ENCODE data around the gene ABCC8. TPM values are rescaled to one million over a fixed set of nuclear protein-coding genes. Genes with fewer than 3 reads are reported as not detected.

The ABCC8 gene
- polyA plus RNA-seq, 2 of the 4 experiments (the other 2 are of a cell fraction) = 1.1 to 2.0 TPM

- Histone ChIP-seq H3K4me2 (no peak overlapping the region), H3K27ac (no peak overlapping the region; a peak in 1 of 6 replicates), H3K4me1 (peaks cover 13% of the 10 kb centered on the region), H3K9me3 (no peaks in the 10 kb centered on the region), H3K4me3 (no peak overlapping the region)
- ChIA-PET CTCF (interaction anchor here (1.0 to 7.2 kb wide), 6 partner anchors 11 to 197 kb away, joined by 3 to 59 read pairs (median 18); partner anchors contain the start of gene KCNJ11), POLR2A (no interaction called here)
- no peak for TF ChIP-seq ZC3H11A (IDR thresholded peaks at IDR 0.05)
- TF ChIP-seq CBX2 (IDR thresholded peaks at IDR 0.05; ENCODE audit: borderline replicate concordance, low read depth) = no peak
- no peak for TF ChIP-seq HDAC2 (IDR thresholded peaks at IDR 0.05)
- TF ChIP-seq POLR2A (IDR thresholded peaks at IDR 0.05; ENCODE audit: low read length) = no peak
- TF ChIP-seq BCL3 (IDR thresholded peaks at IDR 0.05) = no peak
- TF ChIP-seq RCOR1 (IDR thresholded peaks at IDR 0.05; ENCODE audit: low read depth, low read length) = no peak
- no peak for TF ChIP-seq REST (IDR thresholded peaks at IDR 0.05)
- no peak for TF ChIP-seq NFE2L2 (conservative IDR thresholded peaks at IDR 0.05; ENCODE audit: low read length)
- TF ChIP-seq CEBPB (IDR thresholded peaks at IDR 0.05) = no peak
- TF ChIP-seq HEYL (CRISPR knock-in tag; IDR thresholded peaks at IDR 0.05) = no peak
- no peak for TF ChIP-seq FOSL2 (IDR thresholded peaks at IDR 0.05)
- no peak for TF ChIP-seq FOSL2 (CRISPR knock-in tag; IDR thresholded peaks at IDR 0.05)
- no peak for TF ChIP-seq RFX5 (IDR thresholded peaks at IDR 0.05)
- no peak for TF ChIP-seq HMGXB4 (CRISPR knock-in tag; IDR thresholded peaks at IDR 0.05; ENCODE audit: borderline replicate concordance)
- TF ChIP-seq SMC3 (IDR thresholded peaks at IDR 0.05) = no peak
- TF ChIP-seq TFCP2L1 (CRISPR knock-in tag; IDR thresholded peaks at IDR 0.05) = no peak
- TF ChIP-seq RNF2 (IDR thresholded peaks at IDR 0.05; ENCODE audit: borderline replicate concordance, low read depth) = no peak
- no peak for TF ChIP-seq FOSB (CRISPR knock-in tag; IDR thresholded peaks at IDR 0.05)
- ATAC-seq (no peak), DNase-seq (ENCODE audit: low read depth in 1 of 2, low spot score in 1 of 2) (no peak), FAIRE-seq (no peak)
- 79% methylated on average over 8 of the region's 8 CpGs for WGBS (ENCODE audit: missing lambda C conversion rate)
These were observed 74.8 kb downstream of the ABCC8 start for GRCh38 chr11:17401841-17402240.

- H3K4me2 ChIP-seq = no peak overlapping the region
- no peak for FAIRE-seq
- H3K9me3 ChIP-seq = no peaks in the 10 kb centered on the region
- WGBS (ENCODE audit: missing lambda C conversion rate) = 46% methylated on average over 2 of the region's 2 CpGs
- DNase-seq (ENCODE audit: low read depth in 1 of 2, low spot score in 1 of 2) = no peak
- ChIA-PET CTCF (interaction anchor here (1.0 to 7.2 kb wide), 5 partner anchors 10 to 127 kb away, joined by 3 to 59 read pairs (median 4); partner anchors contain the start of gene KCNJ11), POLR2A (no interaction called here)
- ATAC-seq = no peak
- H3K4me3 ChIP-seq = no peak overlapping the region
- TF ChIP-seq HMGXB4 (CRISPR knock-in tag; IDR thresholded peaks at IDR 0.05; ENCODE audit: borderline replicate concordance) (no peak), MAFK (IDR thresholded peaks at IDR 0.05; ENCODE audit: partially characterized antibody) (no peak), RFX5 (IDR thresholded peaks at IDR 0.05) (no peak), ATOH8 (CRISPR knock-in tag; IDR thresholded peaks at IDR 0.05; ENCODE audit: low read depth) (no peak), FOSL2 (IDR thresholded peaks at IDR 0.05) (no peak), FOSL2 (CRISPR knock-in tag; IDR thresholded peaks at IDR 0.05) (no peak), HOXB5 (CRISPR knock-in tag; IDR thresholded peaks at IDR 0.05) (no peak)
- H3K27ac ChIP-seq = no peak overlapping the region; a peak in 1 of 6 replicates
- peaks cover 13% of the 10 kb centered on the region for H3K4me1 ChIP-seq
These were observed 75.3 kb downstream of the ABCC8 start for GRCh38 chr11:17401316-17401715.

All from A549 (cell line).